ENCODE data around the gene KRTAP5-5. TPM values are rescaled to one million over a fixed set of nuclear protein-coding genes. Genes with fewer than 3 reads are reported as not detected.
A peak's percentile ranks its signal among the peaks of the same experiment; 100 is the strongest.

KRTAP5-5 gene
- polyA plus RNA-seq, 10 donors: not detected

GRCh38 chr11:1674173-1675131, 44.9 kb downstream of the KRTAP5-5 start:
- DNase-seq: peak in 1 of 3 donors; percentile 85

- peak in 2 of 3 donors; percentile 21 to 63 for DNase-seq
Measured at GRCh38 chr11:1675536-1676228, 46.1 kb downstream of the KRTAP5-5 start.

- peak in 1 of 3 donors; percentile 28 for DNase-seq
Measured at GRCh38 chr11:1676229-1676740, 46.7 kb downstream of the KRTAP5-5 start.

GRCh38 chr11:1679881-1680280, 50.3 kb downstream of the KRTAP5-5 start:
- DNase-seq: no peak

Other genes starting within 250 kb of the KRTAP5-5 start
- 1 to 10 TPM in 8 of 10 donors, under 1 TPM in 2; 0.76 to 2.2 (median 1.4) TPM for gene BRSK2, start 239.8 kb upstream of the KRTAP5-5 start, polyA plus RNA-seq (ENCODE audit: insufficient read length in 10 of 10)
- 10 to 100 TPM; 20.2 to 26.1 (median 22.6) TPM for gene MOB2, start 143.0 kb upstream of the KRTAP5-5 start, polyA plus RNA-seq (ENCODE audit: insufficient read length in 10 of 10)
- 10 to 100 TPM in 9 of 10 donors, 1 to 10 TPM in 1; 7.9 to 39.8 (median 19.0) TPM for gene DUSP8, start 57.5 kb upstream of the KRTAP5-5 start, polyA plus RNA-seq (ENCODE audit: insufficient read length in 10 of 10)
- gene KRTAP5-1, start 44.5 kb upstream of the KRTAP5-5 start, polyA plus RNA-seq (ENCODE audit: insufficient read length in 10 of 10): 1 to 10 TPM in 5 of 10 donors, under 1 TPM in 5; 0.19 to 1.7 (median 0.89) TPM
- under 1 TPM in 1 of 10 donors, not detected in 9; 0.30 TPM for gene KRTAP5-2, start 31.5 kb upstream of the KRTAP5-5 start, polyA plus RNA-seq (ENCODE audit: insufficient read length in 10 of 10)
- gene KRTAP5-3, start 21.3 kb upstream of the KRTAP5-5 start, polyA plus RNA-seq (ENCODE audit: insufficient read length in 10 of 10): not detected
- gene KRTAP5-4, start 7.6 kb upstream of the KRTAP5-5 start, polyA plus RNA-seq (ENCODE audit: insufficient read length in 10 of 10): not detected
- gene KRTAP5-6, start 67.4 kb downstream of the KRTAP5-5 start, polyA plus RNA-seq (ENCODE audit: insufficient read length in 10 of 10): under 1 TPM in 7 of 10 donors, not detected in 3; 0.37 to 0.96 (median 0.61) TPM
- gene IFITM10, start 120.8 kb downstream of the KRTAP5-5 start, polyA plus RNA-seq (ENCODE audit: insufficient read length in 10 of 10): under 1 TPM; 0.09 to 0.97 (median 0.21) TPM
- gene CTSD, start 134.2 kb downstream of the KRTAP5-5 start, polyA plus RNA-seq (ENCODE audit: insufficient read length in 10 of 10): 100 to 1,000 TPM in 3 of 10 donors, 10 to 100 TPM in 7; 72.0 to 110 (median 89.6) TPM
- gene SYT8, start 205.2 kb downstream of the KRTAP5-5 start, polyA plus RNA-seq (ENCODE audit: insufficient read length in 10 of 10): 1 to 10 TPM in 3 of 10 donors, under 1 TPM in 7; 0.26 to 2.8 (median 0.58) TPM
- 1,000 to 10,000 TPM; 1,680 to 3,659 (median 2,733) TPM for gene TNNI2, start 209.2 kb downstream of the KRTAP5-5 start, polyA plus RNA-seq (ENCODE audit: insufficient read length in 10 of 10)
- 10 to 100 TPM; 25.7 to 81.2 (median 44.8) TPM for gene LSP1, start 223.3 kb downstream of the KRTAP5-5 start, polyA plus RNA-seq (ENCODE audit: insufficient read length in 10 of 10)